ENCODE results near the gene AMZ1.
"Not testable (repeated sequence)": the region's sequence is repeated elsewhere in the genome, so short reads cannot be mapped to it uniquely, and the experiment has no call there.

AMZ1 gene

DNA sequence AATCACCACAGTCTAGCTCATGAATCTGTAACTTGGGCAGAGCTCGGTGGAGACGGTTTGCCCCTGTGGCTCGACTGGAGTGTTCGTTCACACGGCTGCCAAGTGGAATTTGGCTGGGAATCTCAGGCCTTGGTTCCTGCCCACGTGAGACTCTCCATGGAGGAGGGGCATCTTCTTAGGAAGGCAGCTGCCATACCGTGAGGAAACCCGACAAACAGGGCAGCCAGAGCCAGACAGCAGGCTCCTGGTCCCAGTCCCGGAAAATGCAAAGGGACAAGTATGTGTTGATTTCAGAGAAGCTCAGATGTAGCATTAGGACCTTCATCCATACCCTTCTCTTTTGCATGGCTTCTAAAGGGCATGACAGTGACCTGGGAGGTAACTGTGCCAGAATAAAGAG lies 26.6 kb downstream of the AMZ1 start:
- DNase-seq, result no peak

DNA sequence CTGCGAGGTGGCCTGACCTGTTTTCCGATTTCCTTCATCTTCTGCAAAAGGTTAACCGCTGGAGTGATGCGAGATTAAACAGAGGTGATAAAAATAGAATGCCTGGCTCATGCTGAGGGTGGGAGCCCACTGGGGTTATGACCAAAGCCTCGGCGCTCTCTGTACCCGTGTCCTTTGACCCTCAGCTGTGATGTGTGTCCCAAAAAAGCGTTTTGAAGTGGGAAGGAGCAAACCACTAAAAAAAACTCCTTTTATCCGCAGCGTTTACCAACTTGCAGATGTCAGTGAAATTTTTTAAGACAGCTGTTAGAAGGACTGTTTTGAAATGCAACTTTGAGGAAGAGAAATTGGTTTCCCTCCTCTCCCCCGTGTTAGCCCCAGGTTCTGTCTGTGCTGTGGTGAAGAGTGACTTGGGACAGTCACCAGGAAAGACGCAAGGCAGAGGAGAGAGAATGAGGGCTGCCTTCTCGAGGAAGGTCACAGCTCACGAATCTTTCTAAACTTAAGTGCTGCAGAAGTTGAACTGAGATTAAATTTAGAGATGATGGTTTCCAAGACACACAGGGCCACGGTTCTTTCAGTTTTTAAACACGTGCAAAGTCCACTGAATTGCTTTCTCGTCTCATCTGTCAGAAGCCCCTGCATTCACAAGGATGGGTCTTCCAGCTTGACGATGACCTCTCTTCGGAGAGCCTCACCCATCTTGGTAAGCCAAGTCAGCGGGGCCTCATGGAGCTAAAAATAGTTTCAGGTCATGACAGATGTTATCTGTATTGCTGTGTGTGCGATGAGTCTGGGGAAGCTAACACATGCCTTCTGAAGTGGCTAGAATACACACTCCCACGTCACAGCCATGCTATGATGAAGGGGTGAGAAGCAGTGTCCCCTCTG lies 27.6 kb downstream of the AMZ1 start:
- DNase-seq, result no peak

DNA sequence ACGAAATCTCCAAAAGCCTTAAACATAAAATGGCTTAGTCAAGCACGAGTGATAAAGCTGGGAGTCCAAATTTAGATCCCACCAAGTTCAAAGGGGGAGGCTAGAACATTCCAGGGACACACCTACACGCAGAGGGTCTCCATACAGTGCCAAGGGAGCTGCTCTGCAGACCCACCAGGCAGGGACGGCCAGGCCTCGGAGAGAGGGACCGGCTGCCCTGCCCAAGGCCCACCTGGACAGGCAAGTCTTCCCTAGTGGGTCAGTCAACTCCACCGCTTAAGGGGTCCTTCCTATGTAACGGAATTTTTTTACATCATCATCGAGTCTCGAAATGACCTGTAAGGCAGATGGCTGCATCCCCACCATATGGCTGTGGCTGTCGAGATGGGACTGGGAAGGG lies 28.5 kb downstream of the AMZ1 start:
- DNase-seq, result no peak

DNA sequence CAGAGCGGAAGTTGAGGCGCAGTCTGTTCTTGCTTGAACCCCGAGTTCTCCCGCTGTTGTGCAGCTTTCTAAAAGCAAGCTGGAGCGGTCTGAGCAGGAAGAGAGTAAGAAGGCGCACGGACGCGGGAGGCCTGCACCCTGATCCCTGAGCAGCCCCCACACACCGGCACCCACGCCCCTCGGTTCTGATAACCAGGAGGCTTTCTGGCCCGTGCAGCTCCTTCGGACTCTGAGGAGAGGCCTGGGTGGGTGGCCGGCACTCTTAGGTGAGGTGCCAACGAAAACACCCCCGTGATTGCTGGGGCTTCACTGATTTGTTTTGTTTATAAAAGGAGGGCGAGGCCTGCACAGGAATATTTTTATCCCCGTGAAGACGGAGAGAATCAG lies 28.9 kb downstream of the AMZ1 start:
- no peak for DNase-seq

DNA sequence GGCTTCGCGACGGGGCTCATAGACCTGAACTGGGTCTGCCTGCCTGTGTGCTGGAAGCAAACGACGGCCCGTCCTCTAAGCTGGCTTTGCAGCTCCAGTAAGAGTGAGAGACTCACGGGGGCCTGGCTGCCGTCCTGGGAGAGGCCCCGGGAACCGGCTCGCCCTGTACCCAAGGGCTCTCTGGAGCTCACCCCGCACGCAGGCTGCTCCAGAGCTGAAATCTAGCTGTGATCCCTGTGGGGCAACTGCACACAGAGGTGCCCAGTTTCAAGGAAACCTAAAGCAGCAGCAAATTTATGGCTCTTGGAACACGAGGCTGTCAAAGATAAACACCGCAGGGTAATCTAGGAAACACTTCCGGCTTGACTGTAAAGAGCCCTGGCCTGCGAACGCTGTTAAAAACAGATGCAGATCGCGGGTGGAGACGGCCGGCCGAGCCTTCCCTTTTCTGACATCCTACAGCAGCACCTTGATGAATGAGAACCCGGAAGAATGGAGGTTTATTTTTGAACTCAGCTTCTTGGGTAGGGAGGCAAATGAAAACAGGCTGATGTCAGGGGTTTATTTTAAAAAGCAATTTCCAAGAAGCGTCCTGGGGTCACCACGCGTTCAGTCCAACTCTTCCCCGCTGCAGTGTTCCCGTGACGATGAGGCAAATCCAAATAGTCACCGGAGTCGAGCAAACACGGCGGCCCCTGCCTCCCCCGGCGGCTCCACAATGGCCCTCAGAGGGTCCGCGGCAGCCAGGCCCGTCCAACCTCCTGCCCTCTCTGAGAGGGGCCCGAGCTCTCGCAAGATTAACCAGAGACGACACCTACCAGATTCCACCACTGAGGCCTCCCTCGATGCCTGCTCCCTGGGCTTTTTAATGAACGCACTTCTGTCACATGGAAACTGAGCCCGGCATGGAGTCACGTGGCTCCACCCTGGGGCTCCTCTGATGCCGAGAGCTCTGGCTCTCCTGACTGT lies 29.6 kb downstream of the AMZ1 start:
- DNase-seq, result peak; percentile 66

DNA sequence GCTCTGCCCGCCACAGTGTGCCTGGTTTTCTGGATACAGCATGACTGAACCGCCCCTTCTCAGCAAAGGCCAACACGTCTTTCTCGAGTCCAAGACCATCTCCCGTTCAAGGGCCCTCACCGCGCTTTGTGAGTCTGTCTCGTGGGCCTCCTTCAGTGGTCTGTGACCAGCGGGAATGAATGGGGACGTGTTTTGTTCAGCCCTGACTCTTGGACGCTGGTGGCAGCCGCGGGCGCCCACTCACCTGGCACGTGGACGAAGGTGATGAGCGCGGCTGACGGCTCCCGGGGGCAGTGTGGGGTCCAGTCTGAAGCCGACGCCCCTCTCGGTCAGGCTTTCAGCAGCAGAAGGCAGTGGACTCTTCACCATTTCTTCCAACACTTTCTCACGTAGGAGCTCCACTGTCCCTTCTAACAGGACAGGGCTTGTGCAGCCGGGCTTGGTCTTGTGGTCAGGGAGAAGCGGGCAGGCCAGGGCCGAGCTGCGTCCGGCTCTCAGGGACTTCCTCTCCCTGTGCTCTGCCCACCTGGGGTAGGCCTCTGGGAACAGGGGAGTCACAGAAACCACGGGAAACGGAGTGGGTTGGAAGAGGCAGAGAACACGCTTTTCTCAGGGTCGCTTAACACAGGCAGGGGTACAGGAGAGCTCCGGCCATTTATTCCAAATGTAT lies 30.4 kb downstream of the AMZ1 start:
- no peak for DNase-seq

DNA sequence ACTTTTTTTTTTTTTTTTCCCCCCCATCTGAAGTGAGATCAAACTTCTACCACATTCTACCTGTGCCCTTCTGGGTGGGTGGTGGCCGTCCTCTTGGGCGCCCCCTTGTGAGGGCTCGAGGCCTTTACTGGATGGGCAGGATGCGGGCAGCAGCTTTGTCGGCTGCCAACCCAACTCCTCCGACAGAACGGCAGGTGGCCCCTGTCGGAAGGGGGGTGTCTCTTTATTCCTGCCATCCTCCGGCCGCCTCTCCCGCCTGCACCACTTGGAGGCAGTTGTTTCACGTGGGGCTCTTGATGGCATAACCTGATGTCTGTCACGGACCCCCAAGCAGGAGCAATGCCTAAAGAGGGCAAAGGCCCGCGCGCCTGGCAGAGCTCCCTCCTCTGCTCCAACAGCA lies 31.0 kb downstream of the AMZ1 start:
- no peak for DNase-seq

DNA sequence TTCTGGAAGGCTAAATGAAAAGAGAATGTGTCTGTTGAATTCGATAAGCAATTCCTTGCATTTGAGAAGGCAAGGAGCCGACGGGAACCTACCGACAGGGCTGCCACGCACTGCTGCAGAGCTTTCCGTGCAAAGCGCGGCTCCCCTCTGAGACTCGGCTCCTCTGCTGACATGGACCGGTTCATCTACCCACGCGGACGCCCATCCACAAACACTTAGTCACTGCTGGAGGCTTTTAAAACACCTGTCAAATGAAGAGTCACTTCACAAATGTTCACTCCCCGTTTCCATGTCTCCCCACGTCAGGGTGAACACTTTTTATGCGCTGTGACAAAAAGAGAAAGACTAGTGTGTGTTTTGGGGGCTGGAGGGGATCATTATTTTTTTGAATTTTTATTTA lies 32.0 kb downstream of the AMZ1 start:
- DNase-seq, result no peak

DNA sequence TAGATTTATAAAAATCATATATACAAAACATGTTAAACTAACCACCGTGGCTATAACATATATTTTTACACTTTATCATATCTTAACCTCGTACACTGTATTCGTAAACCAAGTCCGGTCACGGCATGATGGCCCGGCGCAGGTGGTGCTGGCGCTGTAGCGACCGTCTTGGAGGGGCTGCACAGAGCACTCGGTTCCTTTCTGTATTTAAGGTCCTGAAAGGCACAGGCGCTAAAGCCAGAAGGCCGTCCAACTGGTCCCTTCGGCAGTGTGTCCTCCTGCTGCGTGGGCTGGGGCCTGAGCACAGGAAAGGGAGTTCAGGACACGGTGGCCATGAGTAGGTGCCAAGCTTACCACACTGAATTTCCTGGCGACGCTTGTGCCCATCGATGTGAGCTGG lies 33.8 kb downstream of the AMZ1 start:
- DNase-seq, result no peak

DNA sequence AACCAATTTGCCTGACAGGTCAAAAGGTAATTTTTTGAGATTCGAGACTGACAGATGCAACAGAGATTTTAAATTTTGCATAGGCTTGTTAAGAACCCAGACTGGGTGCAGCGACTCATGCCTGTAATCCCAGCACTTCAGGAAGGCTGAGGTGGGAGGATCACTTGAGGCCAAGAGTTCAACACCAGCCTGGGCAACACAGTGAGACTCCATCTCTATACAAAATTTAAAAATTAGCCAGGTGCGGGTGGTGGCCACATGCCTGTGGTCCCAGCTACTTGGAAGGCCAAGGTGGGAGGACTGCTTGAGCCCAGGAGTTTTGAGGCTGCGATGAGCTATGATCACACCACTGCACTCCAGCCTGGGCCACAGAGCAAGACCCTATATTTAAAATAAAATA lies 34.6 kb downstream of the AMZ1 start:
- DNase-seq, result no peak

DNA sequence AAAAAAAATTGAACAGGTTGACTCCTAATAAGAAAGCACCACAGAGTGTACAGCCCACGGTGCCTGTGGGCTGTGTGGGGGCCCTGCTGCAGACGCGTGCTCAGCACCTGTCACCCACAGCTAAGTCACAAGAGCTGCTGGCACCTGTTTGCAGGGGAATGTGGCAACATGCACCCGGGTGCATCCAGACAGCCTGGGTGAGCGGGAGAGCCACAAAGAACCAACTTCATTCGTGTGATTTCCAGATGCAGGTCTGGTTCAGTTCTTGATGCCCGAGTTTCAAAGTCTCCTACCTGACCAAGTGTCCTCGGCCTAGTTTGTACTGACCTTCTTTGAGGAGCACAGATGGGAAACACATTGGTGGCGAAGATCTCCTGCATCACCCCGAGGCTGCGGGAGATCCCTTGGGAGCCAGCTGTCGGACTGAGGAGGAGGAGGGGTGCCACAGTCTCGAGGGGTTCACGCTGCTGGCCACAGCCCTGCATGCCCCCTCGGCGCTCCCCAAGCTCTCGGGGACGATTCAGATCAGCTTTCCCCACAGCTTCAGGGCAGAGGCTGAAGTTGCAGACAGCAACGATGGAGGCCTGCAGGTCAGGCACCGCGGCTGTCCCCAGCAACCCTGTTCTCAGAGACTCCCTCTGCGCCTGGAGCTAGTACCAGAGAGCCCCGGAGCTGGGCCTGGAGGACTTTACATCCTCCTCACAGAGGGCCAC lies 35.3 kb downstream of the AMZ1 start:
- no peak for DNase-seq

DNA sequence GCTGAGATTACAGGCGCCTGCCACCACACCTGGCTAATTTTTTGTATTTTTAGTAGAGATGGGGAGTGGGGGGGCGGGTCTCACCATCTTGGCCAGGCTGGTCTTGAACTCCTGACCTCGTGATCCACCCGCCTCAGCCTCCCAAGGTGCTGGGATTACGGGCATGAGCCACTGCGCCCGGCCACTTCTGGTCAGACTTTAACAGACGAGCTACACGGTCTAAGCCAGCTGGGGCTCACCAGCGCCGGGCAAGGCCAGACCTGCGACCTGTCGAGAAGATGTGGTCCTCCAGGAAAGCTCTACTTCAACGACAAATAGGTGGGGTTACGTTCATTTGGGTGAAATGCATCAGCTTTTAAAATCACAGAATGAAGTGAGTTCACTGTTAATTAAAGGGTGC lies 36.0 kb downstream of the AMZ1 start:
- not testable (repeated sequence) for DNase-seq

DNA sequence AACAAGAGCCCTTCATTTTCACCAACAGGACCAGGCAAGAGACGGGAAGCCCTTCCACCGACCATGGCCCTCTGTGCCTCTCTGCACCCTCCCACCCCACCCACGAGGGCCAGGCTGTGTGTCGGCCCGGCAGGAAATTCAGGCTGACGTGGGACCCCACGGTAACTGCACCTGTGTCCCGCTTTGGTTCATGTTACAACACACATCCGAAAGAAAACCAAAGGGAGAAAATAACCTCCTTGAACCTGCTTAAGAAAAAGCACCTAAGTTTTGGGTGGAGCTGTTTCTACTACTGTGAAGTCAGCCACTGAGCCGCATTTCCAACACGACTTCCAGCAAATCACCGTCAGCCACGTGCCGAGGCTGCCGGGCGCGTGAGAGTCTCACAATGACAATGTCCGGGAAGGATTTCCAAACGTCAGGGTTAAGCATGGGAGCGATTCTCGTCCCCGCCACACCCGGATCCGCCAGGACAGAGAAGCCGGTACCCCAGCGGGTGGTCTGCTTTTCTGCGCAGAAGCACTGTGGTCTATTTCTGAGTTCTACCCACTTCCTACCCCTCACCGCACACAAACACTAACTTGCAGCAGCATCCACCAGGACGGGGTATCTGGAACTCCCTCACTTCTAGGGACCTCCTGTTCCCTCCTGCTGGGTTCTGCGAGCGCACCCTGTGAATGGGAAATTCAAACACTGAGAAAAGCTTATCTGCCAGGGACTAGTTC lies 36.6 kb downstream of the AMZ1 start:
- no peak for DNase-seq

DNA sequence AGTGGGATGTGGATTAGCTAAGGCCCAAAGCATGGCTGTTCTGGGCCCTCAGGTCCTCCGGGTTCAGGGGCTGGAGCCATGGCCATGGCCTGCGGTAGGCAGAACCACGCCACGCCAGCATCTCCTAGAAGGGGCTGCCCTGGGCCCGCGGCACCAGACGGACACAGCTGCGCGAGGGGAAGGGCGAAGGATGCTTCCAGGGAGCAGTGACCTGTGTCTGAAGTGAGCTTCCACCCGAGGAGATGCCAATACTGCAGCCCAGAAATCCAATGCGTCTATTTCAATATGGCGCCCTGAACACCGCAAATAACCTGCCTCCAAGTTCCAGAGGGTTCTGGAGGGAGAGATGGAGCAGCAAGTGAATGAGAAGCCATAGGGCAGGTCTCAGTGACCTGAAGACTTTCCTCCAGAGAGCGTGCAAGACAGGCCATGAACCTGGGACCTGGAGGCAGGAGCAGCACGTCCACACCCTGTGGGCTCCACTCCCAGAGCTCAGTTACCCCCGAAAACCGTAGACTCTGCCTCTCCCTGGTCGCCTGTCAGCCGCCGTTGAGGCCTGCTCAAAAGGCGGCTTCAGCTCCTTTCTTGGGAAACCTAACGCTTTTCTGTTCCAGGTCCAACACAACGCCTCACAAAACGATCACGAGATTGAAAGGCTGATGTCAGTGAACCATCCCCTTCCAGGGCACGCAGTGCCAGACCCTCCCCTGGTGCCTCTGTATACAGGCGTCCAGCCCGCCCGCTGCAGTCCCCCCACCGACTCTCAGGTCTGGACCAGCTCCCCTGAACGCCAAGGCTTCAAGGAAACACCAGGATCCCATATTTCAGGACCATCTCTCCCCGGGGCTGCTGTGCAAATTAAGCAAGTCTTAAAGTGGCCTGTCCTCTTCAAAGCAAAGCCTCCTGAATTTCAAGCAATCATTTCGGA lies 37.4 kb downstream of the AMZ1 start:
- DNase-seq, result no peak

DNA sequence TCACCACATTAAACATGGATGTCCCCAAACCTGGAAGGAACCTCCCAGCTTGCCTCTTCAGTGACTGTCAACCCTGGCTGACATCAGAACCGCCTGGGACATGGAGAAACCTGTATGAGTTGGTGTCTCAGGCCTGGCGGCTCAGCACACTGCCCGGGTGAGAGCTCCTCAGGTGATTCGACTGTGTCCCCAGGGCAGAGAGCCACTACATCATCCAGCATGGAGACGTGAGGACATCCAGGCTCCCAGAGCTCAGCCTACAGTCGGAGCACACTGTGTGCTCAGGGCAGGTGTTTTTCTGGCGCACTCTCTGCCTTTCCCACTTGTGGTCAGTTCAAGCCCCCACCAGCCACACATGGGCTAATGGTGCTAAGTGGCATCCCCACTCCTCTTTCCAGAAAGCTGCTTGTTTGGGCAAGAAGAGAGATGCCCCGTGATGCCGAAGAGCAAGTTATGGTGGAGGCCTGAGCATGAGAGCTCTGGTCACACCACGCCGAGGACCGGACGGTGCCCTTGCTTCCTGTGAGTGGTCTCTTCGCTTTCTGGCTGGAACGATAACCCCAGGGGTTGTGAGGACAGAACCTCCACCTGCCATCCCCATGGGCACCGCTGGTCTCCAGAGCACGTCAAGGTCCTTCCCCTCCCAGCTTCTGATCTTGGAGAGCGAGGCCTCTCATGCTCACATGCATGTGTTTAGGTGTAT lies 38.5 kb downstream of the AMZ1 start:
- no peak for DNase-seq

DNA sequence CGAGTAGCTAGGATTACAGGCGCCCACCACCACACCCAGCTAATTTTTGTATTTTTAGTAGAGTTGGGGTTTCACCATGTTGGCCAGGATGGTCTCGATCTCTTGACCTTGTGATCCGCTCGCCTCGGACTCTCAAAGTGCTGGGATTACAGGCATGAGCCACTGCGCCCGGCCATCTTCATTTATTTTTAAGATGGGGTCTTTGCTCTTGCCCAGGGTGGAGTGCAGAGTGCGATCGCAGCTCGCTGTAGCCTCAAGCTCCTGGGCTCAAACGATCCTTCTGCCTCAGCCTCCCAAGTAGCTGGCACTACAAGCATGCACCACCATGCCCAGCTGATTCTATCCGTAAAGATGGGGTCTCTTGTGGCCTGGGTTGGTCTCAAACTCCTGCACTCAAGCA lies 39.2 kb downstream of the AMZ1 start:
- DNase-seq, result not testable (repeated sequence)

DNA sequence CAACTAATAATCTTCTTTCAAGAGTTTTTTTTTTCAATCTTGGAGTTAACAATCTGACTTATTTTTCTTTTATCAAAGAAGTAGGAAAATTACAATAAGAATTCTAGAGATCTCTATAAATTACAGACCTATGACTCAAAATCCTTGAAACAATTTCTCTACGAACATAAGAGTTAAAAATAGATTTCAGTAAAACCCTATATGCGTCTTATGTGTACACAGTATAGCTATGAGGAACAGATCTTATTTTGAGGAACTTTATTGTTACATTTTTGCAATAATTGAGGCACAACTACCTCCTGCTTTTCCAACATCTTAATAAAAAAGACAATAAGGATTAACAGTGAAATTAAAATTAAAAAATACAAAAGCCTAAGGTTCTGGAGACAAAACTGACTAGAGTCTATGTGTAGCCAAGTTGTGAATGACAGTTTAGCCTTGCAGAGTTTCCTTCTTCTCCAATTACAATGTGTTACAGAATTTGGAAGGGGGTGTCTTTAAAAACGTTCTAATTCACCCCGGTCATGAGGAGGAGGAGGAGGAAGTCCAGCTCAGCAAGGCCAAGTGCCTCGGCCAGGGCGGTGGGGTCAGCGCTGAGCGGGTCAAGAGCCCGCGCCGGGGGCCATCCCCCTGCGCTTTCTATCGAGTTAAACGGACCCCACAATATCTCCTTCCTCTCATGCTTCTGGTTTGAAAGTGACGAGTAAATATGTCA lies 40.5 kb downstream of the AMZ1 start:
- DNase-seq, result no peak

DNA sequence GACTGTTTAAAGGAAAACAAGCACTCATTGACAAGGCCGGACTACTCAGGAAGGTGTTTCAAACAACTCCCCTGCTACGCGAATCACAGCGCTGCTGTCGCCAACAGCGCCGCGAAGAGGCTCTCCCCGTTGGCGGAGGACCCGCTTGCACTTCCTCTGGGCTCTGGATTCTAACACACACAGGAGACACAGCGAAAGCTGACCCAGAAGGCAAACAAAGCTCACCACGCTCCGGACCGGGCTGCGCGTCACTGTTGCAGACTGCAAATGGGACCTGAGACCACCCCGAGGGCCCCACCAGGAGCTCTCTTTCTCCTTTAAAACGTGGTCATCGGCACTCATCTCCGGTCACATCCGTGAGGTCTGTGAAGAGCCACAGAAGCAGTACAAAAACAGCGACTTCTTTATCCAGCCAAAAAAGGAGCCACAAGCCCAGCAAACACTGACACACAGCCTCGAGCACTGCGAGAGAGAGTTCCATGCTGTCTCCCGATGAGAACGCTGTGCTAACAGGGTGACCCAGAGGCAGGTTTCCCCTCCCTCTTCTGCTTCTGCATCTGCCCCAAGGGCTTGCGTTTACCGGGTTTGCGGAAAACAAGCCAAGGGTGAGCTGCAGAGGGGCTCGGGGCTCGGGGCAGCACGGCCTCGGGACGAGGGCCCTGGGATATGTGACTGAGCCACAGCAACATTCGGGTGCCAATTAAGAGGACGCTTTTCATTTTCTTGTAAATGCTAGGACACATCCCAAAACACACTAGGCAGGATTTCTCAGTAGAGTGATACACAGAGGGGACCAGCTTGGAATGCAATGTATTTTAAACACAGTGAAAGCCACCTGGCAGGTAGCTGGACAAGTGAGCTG lies 41.3 kb downstream of the AMZ1 start:
- peak; percentile 43 for DNase-seq
